ENCODE data around the gene ALG3.
A peak's percentile ranks its signal among the peaks of the same experiment; 100 is the strongest.

Gene ALG3

GRCh38 chr3:184248454-184249411, at the start of gene ALG3:
ALG3 (minus strand) TSS chr3:184248962; CDS start chr3:184248940, 22 bp downstream.
- peak within 1 kb of the TSS; percentile 69 for H3K4me3 ChIP-seq (ENCODE audit: low read length)
- TF ChIP-seq, protein P1, sequence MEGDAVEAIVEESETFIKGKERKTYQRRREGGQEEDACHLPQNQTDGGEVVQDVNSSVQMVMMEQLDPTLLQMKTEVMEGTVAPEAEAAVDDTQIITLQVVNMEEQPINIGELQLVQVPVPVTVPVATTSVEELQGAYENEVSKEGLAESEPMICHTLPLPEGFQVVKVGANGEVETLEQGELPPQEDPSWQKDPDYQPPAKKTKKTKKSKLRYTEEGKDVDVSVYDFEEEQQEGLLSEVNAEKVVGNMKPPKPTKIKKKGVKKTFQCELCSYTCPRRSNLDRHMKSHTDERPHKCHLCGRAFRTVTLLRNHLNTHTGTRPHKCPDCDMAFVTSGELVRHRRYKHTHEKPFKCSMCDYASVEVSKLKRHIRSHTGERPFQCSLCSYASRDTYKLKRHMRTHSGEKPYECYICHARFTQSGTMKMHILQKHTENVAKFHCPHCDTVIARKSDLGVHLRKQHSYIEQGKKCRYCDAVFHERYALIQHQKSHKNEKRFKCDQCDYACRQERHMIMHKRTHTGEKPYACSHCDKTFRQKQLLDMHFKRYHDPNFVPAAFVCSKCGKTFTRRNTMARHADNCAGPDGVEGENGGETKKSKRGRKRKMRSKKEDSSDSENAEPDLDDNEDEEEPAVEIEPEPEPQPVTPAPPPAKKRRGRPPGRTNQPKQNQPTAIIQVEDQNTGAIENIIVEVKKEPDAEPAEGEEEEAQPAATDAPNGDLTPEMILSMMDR (conservative IDR thresholded peaks at IDR 0.05; ENCODE audit: low read depth, low read length): no peak
- peak; percentile 53 for DNase-seq (ENCODE audit: low read depth)

DNA sequence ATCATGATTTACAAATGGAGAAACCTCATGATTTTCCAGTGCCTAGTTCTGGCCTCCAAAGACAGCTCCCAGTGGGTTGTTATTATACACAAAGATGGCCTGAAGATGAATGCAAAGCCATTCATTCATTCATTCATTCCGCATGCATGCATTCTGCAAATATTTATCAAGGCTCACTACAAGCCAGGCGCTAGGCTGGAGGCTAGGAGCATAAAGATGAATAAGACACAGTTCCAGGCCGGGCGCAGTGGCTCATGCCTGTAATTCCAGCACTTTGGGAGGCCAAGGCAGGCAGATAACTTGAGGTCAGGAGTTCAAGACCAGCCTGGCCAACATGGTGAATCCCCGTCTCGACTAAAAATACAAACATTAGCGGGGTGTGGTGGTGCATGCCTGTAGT, 47.9 kb upstream of the ALG3 start:
- DNase-seq (ENCODE audit: low read depth): no peak

GRCh38 chr3:184295771-184296170, 47.0 kb upstream of the ALG3 start:
- DNase-seq (ENCODE audit: low read depth): no peak
- TF ChIP-seq, protein P1 (conservative IDR thresholded peaks at IDR 0.05; ENCODE audit: low read depth, low read length): no peak
- no peak overlapping the region for H3K4me3 ChIP-seq (ENCODE audit: low read length)

More for the DNA sequence above, 47.9 kb upstream of the ALG3 start:
- TF ChIP-seq, protein P1 (conservative IDR thresholded peaks at IDR 0.05; ENCODE audit: low read depth, low read length): no peak
- no peak overlapping the region for H3K4me3 ChIP-seq (ENCODE audit: low read length)

GRCh38 chr3:184291738-184292445, 43.1 kb upstream of the ALG3 start:
- TF ChIP-seq, protein P1 (conservative IDR thresholded peaks at IDR 0.05; ENCODE audit: low read depth, low read length): no peak
- no peak for DNase-seq (ENCODE audit: low read depth)
- no peak overlapping the region for H3K4me3 ChIP-seq (ENCODE audit: low read length)

GRCh38 chr3:184291044-184291737, 42.4 kb upstream of the ALG3 start:
- TF ChIP-seq, protein P1 (conservative IDR thresholded peaks at IDR 0.05; ENCODE audit: low read depth, low read length): no peak

GRCh38 chr3:184290331-184290730, 41.6 kb upstream of the ALG3 start:
- no peak overlapping the region for H3K4me3 ChIP-seq (ENCODE audit: low read length)
- no peak for DNase-seq (ENCODE audit: low read depth)
- TF ChIP-seq, protein P1 (conservative IDR thresholded peaks at IDR 0.05; ENCODE audit: low read depth, low read length): no peak

More at GRCh38 chr3:184291044-184291737, 42.4 kb upstream of the ALG3 start:
- DNase-seq (ENCODE audit: low read depth): no peak
- no peak overlapping the region for H3K4me3 ChIP-seq (ENCODE audit: low read length)

Measured in retinal pigment epithelial cell (primary cell).